Neural cell (in vitro differentiated cells): ENCODE measurements around the gene NAT9. TPM values are rescaled to one million over a fixed set of nuclear protein-coding genes. Genes with fewer than 3 reads are reported as not detected.

Experiments used
- H2AFZ ChIP-seq: fragments of 200-600, 300-800 bp; sonication (generic), shearing (Covaris generic); 2 replicates; pipeline ENCODE4 v1.6.0; 2014; ENCODE audit warnings: low read depth, mild to moderate bottlenecking, antibody characterized with exemption, low read length, moderate library complexity
- H3F3A ChIP-seq: fragments of 200-600 bp; shearing (Covaris generic); 2 replicates; pipeline ENCODE4 v1.6.1; 2016; ENCODE audit warnings: mild to moderate bottlenecking, moderate library complexity, mixed read lengths, antibody characterized with exemption, low read length; ENCODE audit not compliant: insufficient read depth, poor library complexity, severe bottlenecking
- H3K27ac ChIP-seq: fragments of 200-600, 300-800 bp; sonication (generic), shearing (Covaris generic); 2 replicates; pipeline ENCODE4 v1.5.1; 2014; ENCODE audit warnings: mild to moderate bottlenecking, low read length, moderate library complexity
- H3K27me3 ChIP-seq: fragments of 300-800, 200-600 bp; sonication (generic), shearing (Covaris generic); 2 replicates; pipeline ENCODE4 v1.6.0; 2014; ENCODE audit warnings: mild to moderate bottlenecking, low read depth, low read length, moderate library complexity; ENCODE audit not compliant: insufficient read depth
- H3K36me3 ChIP-seq: fragments of 300-800, 200-600 bp; sonication (generic), shearing (Covaris generic); 2 replicates; pipeline ENCODE4 v1.5.1; 2014; ENCODE audit warnings: mild to moderate bottlenecking, antibody characterized with exemption, low read length, moderate library complexity; ENCODE audit not compliant: insufficient read depth
- H3K4me2 ChIP-seq: fragments of 300-800, 200-600 bp; sonication (generic), shearing (Covaris generic); 2 replicates; pipeline ENCODE4 v1.6.0; 2014; ENCODE audit warnings: mild to moderate bottlenecking, low read length
- H3K4me3 ChIP-seq: fragments of 300-800, 200-600 bp; sonication (generic), shearing (Covaris generic); 2 replicates; pipeline ENCODE4 v1.5.1; 2014; ENCODE audit warnings: mild to moderate bottlenecking, low read length, moderate library complexity
- H3K79me2 ChIP-seq: fragments of 200-600 bp; shearing (Covaris generic); replicated peaks from 2 replicates; pipeline ENCODE4 v1.6.0; 2014; ENCODE audit warnings: mild to moderate bottlenecking, low read length, moderate library complexity; ENCODE audit not compliant: insufficient read depth
- H3K9ac ChIP-seq: fragments of 300-800, 200-600 bp; sonication (generic), shearing (Covaris generic); 2 replicates; pipeline ENCODE4 v1.6.1; 2016; ENCODE audit warnings: mild to moderate bottlenecking, low read length, mixed read lengths
- H3K9me2 ChIP-seq: fragments of 200-600 bp; shearing (Covaris generic); 2 replicates; pipeline ENCODE4 v1.6.1; 2016; ENCODE audit warnings: mild to moderate bottlenecking, low read length, mixed read lengths; ENCODE audit not compliant: insufficient read depth
- H3K9me3 ChIP-seq: fragments of 200-600, 300-800 bp; sonication (generic), shearing (Covaris generic); 2 replicates; pipeline ENCODE4 v1.6.1; 2016; ENCODE audit warnings: mild to moderate bottlenecking, mixed run types, low read length, moderate library complexity, mixed read lengths
- H4K20me1 ChIP-seq: fragments of 200-600 bp; shearing (Covaris generic); 2 replicates; pipeline ENCODE4 v1.6.1; 2016; ENCODE audit warnings: mild to moderate bottlenecking, mixed run types; ENCODE audit not compliant: insufficient read depth
- EP300 ChIP-seq: fragments of 450-650 bp; conservative IDR thresholded peaks from 2 replicates; pipeline ENCODE4 v1.6.1; 2014; ENCODE audit warnings: antibody characterized with exemption, mild to moderate bottlenecking, moderate library complexity; ENCODE audit not compliant: poor library complexity, severe bottlenecking
- EZH2 ChIP-seq: fragments of 200-600, 300-800 bp; shearing (Covaris generic), sonication (generic); IDR thresholded peaks from 2 replicates; pipeline ENCODE4 v1.6.1; 2014; ENCODE audit warnings: antibody characterized with exemption, low read length, borderline replicate concordance, mild to moderate bottlenecking; ENCODE audit not compliant: insufficient read depth, poor library complexity, severe bottlenecking
- MXI1 ChIP-seq: fragments of 450-650 bp; conservative IDR thresholded peaks from 2 replicates; pipeline ENCODE4 v1.6.1; 2014; ENCODE audit warnings: antibody characterized with exemption, mild to moderate bottlenecking; ENCODE audit not compliant: poor library complexity, severe bottlenecking
- POLR2AphosphoS5 ChIP-seq: IDR thresholded peaks from 2 replicates; pipeline ENCODE4 v1.6.1; 2012
- RAD21 ChIP-seq: fragments of 450-650 bp; conservative IDR thresholded peaks from 2 replicates; pipeline ENCODE4 v1.6.1; 2014; ENCODE audit warnings: antibody characterized with exemption, mild to moderate bottlenecking, moderate library complexity
- SMC3 ChIP-seq: fragments of 450-650 bp; conservative IDR thresholded peaks from 2 replicates; pipeline ENCODE4 v1.6.1; 2014; ENCODE audit warnings: antibody characterized with exemption, mild to moderate bottlenecking, moderate library complexity; ENCODE audit not compliant: poor library complexity
- TAF1 ChIP-seq: IDR thresholded peaks from 2 replicates; pipeline ENCODE4 v1.6.1; 2012; ENCODE audit warnings: low read depth
- polyA plus RNA-seq: library from polyadenylated mRNA; depleted of rRNA; stranded (reverse); fragments of >200 nt; gene quantifications from 2 replicates; pipeline ENCODE4 v1.2.3, GENCODE V29; 2014
- TF ChIP-seq, protein P1 (sequence below): fragments of 450-650 bp; IDR thresholded peaks from 2 replicates; pipeline ENCODE4 v1.5.1; 2014; ENCODE audit warnings: antibody characterized with exemption, mild to moderate bottlenecking, moderate library complexity; ENCODE audit not compliant: poor library complexity, severe bottlenecking
- TF ChIP-seq, protein P2 (sequence below): IDR thresholded peaks from 2 replicates; pipeline ENCODE4 v1.6.1; 2012; ENCODE audit warnings: borderline replicate concordance

Gene NAT9
- polyA plus RNA-seq, 1 donor from 2014 or later, result 243 TPM

DNA sequence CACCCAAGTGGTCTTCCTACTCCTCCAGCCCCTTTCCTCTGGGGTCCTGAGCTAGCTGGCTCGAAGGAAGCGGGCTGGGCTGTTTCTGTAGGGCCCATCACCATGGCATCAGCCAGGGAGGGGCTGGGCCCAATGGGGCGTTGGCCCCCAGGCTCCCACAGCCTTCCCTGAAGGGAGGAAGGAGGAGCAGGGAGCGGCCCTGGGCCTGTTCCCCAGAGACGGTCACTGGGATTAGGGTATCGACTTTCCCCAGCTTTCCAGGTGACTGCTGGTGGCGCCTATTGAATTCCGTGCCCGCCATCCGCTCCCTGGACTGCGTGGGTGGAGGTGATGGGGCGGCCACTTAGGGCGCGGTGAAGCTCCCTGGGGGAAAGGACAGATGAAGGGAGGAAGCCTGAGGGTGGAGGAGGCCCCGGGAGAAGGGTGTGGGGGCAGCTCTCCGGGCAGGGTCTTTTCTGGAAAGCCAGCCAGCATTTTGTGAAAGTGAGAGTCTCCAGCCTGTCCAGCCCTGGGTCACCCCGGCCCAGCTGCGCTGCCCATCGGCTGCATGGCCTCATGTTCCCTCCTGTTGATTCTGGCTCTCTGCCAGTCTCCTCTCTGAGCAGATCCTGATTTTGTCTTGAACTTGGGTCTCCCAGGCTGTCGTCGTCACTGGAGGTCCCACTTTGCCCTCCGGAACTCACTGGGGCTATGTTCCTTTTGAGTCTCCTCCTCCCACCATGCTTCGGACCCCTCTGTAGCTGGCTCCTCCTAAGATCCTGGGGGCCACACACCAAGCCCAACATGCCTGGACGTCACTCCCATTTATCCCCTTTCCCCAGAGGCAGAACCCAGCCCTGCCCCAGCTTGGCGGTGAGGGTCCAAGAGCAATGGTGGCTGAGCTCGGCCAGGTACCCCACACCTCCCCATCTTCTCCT is 18.0 kb downstream of the NAT9 start:
- Histone ChIP-seq H3K4me2 (no peak overlapping the region), H3K9me3 (no peaks in the 10 kb centered on the region), H3F3A (no peaks in the 10 kb centered on the region), H3K27ac (no peak overlapping the region), H2AFZ (no peak overlapping the region), H3K4me3 (no peak overlapping the region), H3K27me3 (no peaks in the 10 kb centered on the region), H3K36me3 (no peaks in the 10 kb centered on the region), H4K20me1 (no peaks in the 10 kb centered on the region), H3K9me2 (no peaks in the 10 kb centered on the region), H3K9ac (no peak overlapping the region), H3K79me2 (no peaks in the 10 kb centered on the region)
- TF ChIP-seq EP300 (no peak), RAD21 (no peak), POLR2AphosphoS5 (no peak)
- TF ChIP-seq, protein P1, sequence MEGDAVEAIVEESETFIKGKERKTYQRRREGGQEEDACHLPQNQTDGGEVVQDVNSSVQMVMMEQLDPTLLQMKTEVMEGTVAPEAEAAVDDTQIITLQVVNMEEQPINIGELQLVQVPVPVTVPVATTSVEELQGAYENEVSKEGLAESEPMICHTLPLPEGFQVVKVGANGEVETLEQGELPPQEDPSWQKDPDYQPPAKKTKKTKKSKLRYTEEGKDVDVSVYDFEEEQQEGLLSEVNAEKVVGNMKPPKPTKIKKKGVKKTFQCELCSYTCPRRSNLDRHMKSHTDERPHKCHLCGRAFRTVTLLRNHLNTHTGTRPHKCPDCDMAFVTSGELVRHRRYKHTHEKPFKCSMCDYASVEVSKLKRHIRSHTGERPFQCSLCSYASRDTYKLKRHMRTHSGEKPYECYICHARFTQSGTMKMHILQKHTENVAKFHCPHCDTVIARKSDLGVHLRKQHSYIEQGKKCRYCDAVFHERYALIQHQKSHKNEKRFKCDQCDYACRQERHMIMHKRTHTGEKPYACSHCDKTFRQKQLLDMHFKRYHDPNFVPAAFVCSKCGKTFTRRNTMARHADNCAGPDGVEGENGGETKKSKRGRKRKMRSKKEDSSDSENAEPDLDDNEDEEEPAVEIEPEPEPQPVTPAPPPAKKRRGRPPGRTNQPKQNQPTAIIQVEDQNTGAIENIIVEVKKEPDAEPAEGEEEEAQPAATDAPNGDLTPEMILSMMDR, result no peak

DNA sequence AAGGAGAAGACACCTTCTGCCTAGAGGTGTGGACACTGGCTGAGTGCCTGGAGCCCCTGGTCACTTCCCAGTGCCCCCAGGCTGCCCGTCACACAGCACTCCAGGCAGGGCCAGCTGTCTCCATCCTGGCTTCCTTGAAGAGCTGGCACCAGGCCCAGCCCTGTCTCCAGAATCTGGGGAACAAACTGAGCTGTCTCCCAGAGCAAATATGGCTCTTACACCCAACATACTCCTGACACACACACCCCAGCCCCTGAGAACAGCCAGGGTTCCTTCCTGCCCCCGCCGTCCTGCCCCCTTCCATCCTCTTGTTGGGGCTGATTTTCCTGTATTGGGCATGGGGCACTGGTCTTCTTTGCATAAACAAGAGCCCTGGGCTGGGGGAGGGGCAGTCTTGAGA is 18.6 kb downstream of the NAT9 start:
- Histone ChIP-seq H3K4me3 (no peak overlapping the region), H2AFZ (no peak overlapping the region), H3K36me3 (no peaks in the 10 kb centered on the region), H3K27me3 (no peaks in the 10 kb centered on the region), H3K27ac (no peak overlapping the region), H3F3A (no peaks in the 10 kb centered on the region), H3K9ac (no peak overlapping the region), H3K9me2 (no peaks in the 10 kb centered on the region), H3K79me2 (no peaks in the 10 kb centered on the region), H3K4me2 (no peak overlapping the region), H4K20me1 (no peaks in the 10 kb centered on the region), H3K9me3 (no peaks in the 10 kb centered on the region)
- TF ChIP-seq RAD21 (no peak), TAF1 (no peak), MXI1 (no peak), POLR2AphosphoS5 (no peak), EZH2 (no peak), SMC3 (no peak), EP300 (no peak)
- TF ChIP-seq, protein P2, sequence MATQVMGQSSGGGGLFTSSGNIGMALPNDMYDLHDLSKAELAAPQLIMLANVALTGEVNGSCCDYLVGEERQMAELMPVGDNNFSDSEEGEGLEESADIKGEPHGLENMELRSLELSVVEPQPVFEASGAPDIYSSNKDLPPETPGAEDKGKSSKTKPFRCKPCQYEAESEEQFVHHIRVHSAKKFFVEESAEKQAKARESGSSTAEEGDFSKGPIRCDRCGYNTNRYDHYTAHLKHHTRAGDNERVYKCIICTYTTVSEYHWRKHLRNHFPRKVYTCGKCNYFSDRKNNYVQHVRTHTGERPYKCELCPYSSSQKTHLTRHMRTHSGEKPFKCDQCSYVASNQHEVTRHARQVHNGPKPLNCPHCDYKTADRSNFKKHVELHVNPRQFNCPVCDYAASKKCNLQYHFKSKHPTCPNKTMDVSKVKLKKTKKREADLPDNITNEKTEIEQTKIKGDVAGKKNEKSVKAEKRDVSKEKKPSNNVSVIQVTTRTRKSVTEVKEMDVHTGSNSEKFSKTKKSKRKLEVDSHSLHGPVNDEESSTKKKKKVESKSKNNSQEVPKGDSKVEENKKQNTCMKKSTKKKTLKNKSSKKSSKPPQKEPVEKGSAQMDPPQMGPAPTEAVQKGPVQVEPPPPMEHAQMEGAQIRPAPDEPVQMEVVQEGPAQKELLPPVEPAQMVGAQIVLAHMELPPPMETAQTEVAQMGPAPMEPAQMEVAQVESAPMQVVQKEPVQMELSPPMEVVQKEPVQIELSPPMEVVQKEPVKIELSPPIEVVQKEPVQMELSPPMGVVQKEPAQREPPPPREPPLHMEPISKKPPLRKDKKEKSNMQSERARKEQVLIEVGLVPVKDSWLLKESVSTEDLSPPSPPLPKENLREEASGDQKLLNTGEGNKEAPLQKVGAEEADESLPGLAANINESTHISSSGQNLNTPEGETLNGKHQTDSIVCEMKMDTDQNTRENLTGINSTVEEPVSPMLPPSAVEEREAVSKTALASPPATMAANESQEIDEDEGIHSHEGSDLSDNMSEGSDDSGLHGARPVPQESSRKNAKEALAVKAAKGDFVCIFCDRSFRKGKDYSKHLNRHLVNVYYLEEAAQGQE, result no peak
- TF ChIP-seq, protein P1, result no peak
